ACC112 (cell line): ENCODE data around the gene VSX1.

ENCODE experiments used
- H2AFZ ChIP-seq: fragments of 200-600 bp; sonication (generic); one replicate; pipeline ENCODE4 v1.6.0; 2017; ENCODE audit warnings: antibody characterized with exemption, low read length; ENCODE audit not compliant: unreplicated experiment
- H3K27ac ChIP-seq: fragments of 200-600 bp; sonication (generic); 2 replicates; pipeline ENCODE4 v1.5.1; 2014; ENCODE audit warnings: low read depth, mild to moderate bottlenecking, antibody characterized with exemption, low read length, moderate library complexity
- H3K27me3 ChIP-seq: fragments of 200-600 bp; sonication (generic); 2 replicates; pipeline ENCODE4 v1.6.1; 2014; ENCODE audit warnings: mild to moderate bottlenecking, antibody characterized with exemption, low read length, moderate library complexity, mixed read lengths; ENCODE audit not compliant: insufficient read depth
- H3K36me3 ChIP-seq: fragments of 200-600 bp; sonication (generic); 2 replicates; pipeline ENCODE4 v1.6.1; 2016; ENCODE audit warnings: mild to moderate bottlenecking, antibody characterized with exemption, low read length, moderate library complexity, mixed read lengths; ENCODE audit not compliant: insufficient read depth
- H3K4me1 ChIP-seq: fragments of 200-600 bp; sonication (generic); one replicate; pipeline ENCODE4 v1.6.1; 2016; ENCODE audit warnings: low read length, mixed read lengths; ENCODE audit not compliant: insufficient read depth, unreplicated experiment, control insufficient read depth
- H3K4me3 ChIP-seq: fragments of 200-600 bp; sonication (generic); 2 replicates; pipeline ENCODE4 v1.5.1; 2014; ENCODE audit warnings: mild to moderate bottlenecking, low read depth, low read length
- H3K79me2 ChIP-seq: fragments of 200-600 bp; sonication (generic); one replicate; pipeline ENCODE4 v1.6.0; 2016; ENCODE audit warnings: low read length; ENCODE audit not compliant: control insufficient read depth, unreplicated experiment, insufficient read depth

The VSX1 gene

GRCh38 chr20:25081730-25082497 is at the start of gene VSX1:
VSX1 (minus strand) TSS chr20:25082141; CDS start chr20:25082096, 45 bp downstream.
- Histone ChIP-seq H3K27ac (no peak within 1 kb of the TSS), H2AFZ (no peak within 1 kb of the TSS), H3K4me3 (peak within 1 kb of the TSS; percentile 65; the same call in 1 of the 2 replicates), H3K27me3 (peaks cover 90% of the 10 kb centered on the region), H3K36me3 (no peaks in the 10 kb centered on the region), H3K4me1 (peaks cover 5% of the 10 kb centered on the region), H3K79me2 (no peaks in the 10 kb centered on the region)

DNA sequence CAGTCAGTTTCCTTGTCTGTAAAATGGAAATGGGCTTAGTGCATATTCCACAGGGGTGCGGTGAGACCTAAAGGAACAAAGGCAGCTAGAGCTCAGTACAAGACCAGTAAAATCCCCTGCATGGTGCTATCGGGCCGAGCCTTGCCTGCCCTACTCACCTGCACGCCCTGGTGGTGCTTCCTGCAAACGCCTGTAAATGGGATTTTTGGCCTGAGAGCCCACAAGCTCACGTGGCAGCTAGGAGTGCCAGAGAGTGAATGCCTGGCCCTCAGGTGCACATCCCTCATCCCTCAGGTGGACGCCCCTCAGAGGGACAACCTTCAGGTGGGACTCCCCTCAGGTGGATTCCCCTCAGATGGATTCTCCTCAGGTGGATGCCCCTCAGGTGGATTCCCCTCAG is 48.0 kb upstream of the VSX1 start:
- Histone ChIP-seq H3K27ac (no peak overlapping the region), H3K4me3 (no peak overlapping the region), H3K79me2 (no peaks in the 10 kb centered on the region), H3K27me3 (peaks cover 5% of the 10 kb centered on the region), H3K36me3 (no peaks in the 10 kb centered on the region), H2AFZ (no peak overlapping the region), H3K4me1 (no peaks in the 10 kb centered on the region)

DNA sequence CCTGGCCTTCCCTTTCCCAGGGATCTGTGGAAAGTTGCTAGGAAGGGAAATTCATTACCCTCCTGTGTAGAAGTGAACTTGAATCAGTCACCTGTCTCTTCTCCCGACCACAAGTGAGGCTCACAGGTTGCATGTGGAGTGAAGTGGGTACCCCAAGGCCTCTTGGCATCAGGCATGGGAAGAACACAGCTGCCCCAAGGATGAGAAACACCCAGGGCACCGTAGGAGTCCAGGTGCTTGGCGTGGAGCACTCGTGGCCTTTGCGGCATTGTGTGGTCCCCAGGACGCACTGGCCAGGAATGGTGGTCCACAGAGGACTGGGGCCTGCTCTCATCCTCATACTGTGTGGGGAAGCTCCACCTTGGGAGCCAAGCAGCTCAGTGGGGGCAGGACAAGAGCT is 47.5 kb upstream of the VSX1 start:
- Histone ChIP-seq H3K27ac (no peak overlapping the region), H3K4me1 (no peaks in the 10 kb centered on the region), H3K27me3 (peaks cover 6% of the 10 kb centered on the region), H2AFZ (no peak overlapping the region), H3K4me3 (no peak overlapping the region), H3K79me2 (no peaks in the 10 kb centered on the region), H3K36me3 (no peaks in the 10 kb centered on the region)

DNA sequence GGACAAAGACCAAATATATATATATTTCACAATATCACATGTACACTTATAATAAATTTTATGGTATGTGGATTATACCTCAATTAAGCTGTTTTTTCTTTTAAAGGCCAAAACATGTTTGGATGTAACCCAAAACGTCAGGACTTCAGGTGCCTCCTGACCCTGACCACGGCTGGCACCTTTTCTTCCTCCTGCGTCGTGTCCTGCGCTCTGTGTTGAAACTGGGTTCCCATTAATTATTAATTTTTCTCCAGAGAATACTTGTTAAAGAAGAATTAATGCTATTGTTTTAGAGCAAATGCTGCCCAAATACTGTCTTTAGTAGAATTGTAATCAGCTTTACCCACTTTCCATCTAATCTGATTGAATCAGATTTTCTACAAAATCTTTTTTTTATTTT is 46.7 kb upstream of the VSX1 start:
- Histone ChIP-seq H2AFZ (no peak overlapping the region), H3K4me3 (no peak overlapping the region), H3K79me2 (no peaks in the 10 kb centered on the region), H3K27me3 (peaks cover 13% of the 10 kb centered on the region), H3K27ac (no peak overlapping the region), H3K4me1 (no peaks in the 10 kb centered on the region), H3K36me3 (no peaks in the 10 kb centered on the region)

GRCh38 chr20:25127761-25128537 is 46.0 kb upstream of the VSX1 start:
- Histone ChIP-seq H3K27ac (no peak overlapping the region), H3K4me3 (no peak overlapping the region), H3K4me1 (no peaks in the 10 kb centered on the region), H3K27me3 (peaks cover 20% of the 10 kb centered on the region), H2AFZ (no peak overlapping the region), H3K79me2 (no peaks in the 10 kb centered on the region), H3K36me3 (no peaks in the 10 kb centered on the region)

DNA sequence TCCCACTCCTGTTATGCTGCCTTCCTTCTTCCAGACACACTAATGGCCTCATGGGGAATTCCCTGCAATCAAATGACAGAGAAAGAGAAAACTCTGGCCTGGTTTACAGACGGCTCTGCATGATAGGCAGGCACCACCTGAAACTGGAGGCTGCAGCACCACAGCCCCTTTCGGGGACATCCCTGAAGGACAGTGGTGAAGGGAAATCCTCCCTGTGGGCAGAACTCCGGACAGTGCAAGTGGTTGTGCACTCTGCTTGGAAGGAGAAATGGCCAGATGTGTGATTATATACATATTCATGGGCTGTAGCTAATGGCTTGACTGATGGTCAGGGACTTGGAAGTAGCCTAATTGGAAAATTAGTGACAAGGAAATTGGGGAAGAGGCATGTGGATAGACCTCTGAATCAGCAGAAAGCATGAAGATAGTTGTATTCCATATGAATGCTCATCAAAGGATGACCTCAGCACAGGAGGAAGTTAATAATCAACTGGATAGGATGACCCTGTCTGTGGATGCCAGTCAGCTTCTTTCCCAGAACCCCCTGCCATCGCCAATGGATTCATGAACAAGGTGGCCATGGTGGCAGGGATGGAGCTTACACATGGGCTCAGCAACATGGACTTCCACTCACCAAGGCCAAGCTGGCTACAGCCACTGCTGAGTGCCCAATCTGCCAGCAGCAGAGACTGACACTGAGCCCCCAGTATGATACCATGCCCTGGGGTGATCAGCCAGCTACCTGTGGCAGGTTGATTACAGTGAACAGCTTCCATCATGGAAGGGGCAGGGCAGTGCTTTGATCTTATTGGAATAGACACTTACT is 44.5 kb upstream of the VSX1 start:
- Histone ChIP-seq H3K4me1 (no peaks in the 10 kb centered on the region), H3K36me3 (no peaks in the 10 kb centered on the region), H3K79me2 (no peaks in the 10 kb centered on the region), H3K4me3 (no peak overlapping the region), H3K27me3 (peaks cover 27% of the 10 kb centered on the region), H3K27ac (no peak overlapping the region), H2AFZ (no peak overlapping the region)

GRCh38 chr20:25125636-25126035 is 43.7 kb upstream of the VSX1 start:
- H3K4me3 ChIP-seq = no peak overlapping the region
- peaks cover 33% of the 10 kb centered on the region for H3K27me3 ChIP-seq
- no peak overlapping the region for H2AFZ ChIP-seq
- H3K27ac ChIP-seq = no peak overlapping the region
- no peaks in the 10 kb centered on the region for H3K4me1 ChIP-seq
- H3K36me3 ChIP-seq = no peaks in the 10 kb centered on the region
- no peaks in the 10 kb centered on the region for H3K79me2 ChIP-seq

- Histone ChIP-seq H3K4me3 (no peak overlapping the region), H3K27me3 (peaks cover 52% of the 10 kb centered on the region), H2AFZ (no peak overlapping the region), H3K4me1 (no peaks in the 10 kb centered on the region), H3K36me3 (no peaks in the 10 kb centered on the region), H3K79me2 (no peaks in the 10 kb centered on the region), H3K27ac (no peak overlapping the region)
Observed at GRCh38 chr20:25120920-25121319, 39.0 kb upstream of the VSX1 start.

DNA sequence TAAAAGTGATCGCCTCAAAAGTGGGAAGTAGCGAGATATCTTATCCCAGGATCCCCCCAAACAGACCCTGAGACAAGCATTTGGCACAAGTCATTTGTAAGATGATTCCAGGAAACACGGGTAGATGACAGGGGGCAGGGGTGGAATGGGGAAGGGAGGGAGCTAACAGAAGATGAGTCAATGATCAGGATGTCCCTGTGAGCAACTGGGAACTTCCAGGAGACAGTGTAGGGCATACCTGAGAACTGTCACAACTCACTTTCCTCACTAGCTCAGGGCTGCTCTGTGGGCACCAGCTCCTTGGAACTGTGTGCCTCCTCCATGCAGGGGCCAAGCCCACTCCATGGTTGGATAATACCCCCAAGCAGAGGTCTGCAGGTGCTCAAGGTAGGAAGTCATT is 38.5 kb upstream of the VSX1 start:
- H3K27ac ChIP-seq = no peak overlapping the region

GRCh38 chr20:25118529-25118928 is 36.6 kb upstream of the VSX1 start:
- H3K4me3 ChIP-seq = no peak overlapping the region
- no peaks in the 10 kb centered on the region for H3K36me3 ChIP-seq
- no peak overlapping the region for H3K27ac ChIP-seq
- no peaks in the 10 kb centered on the region for H3K79me2 ChIP-seq
- no peak overlapping the region for H2AFZ ChIP-seq
- peaks cover 61% of the 10 kb centered on the region for H3K27me3 ChIP-seq
- no peaks in the 10 kb centered on the region for H3K4me1 ChIP-seq

More for the DNA sequence above, 38.5 kb upstream of the VSX1 start:
- Histone ChIP-seq H3K36me3 (no peaks in the 10 kb centered on the region), H3K4me1 (no peaks in the 10 kb centered on the region), H3K4me3 (no peak overlapping the region), H3K27me3 (peaks cover 57% of the 10 kb centered on the region), H3K79me2 (no peaks in the 10 kb centered on the region), H2AFZ (no peak overlapping the region)
